Activated T-cell treated with anti-CD3 and anti-CD28 coated beads for 48 hours (primary cell): ENCODE data around the gene KLHL29.

Source experiments
- DNase-seq: peaks from one replicate; pipeline ENCODE4 v3.0.0-alpha.2; 2020; ENCODE audit warnings: low read depth

Gene KLHL29

DNA sequence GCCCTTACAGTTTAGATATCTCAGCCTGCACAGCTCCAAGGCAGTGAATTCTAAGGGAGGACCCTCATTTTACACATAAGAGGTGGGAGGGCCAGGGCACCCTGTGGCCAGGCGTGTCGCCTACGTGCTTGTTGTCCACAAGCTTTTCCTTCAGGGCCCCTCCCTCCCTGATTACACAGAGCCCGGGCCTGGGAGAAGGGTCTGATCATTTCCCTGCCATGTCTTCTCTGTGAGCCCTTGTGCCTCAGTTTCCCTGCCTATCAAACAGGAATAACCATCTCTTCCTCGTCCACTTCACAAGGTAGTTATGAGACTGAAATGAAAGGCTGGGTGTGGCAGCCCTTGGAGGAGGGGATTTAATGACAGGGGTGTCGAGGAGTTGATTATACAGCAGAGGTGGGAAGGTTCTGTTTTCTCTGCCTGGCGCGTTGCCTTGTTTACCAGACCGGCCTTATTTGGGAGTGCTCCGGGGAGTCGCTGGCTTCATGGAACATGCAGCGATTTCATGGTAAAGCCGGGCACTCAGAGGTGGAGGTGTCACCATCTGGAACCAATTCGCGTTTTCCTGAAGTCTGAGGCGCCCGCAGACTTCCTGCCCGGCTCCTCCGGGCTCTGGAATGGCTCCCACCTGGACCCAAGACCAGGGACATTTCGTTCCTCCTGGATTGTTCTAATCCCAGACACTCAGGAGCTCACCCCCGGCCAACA, 208.9 kb downstream of the KLHL29 start:
- no peak for DNase-seq

DNA sequence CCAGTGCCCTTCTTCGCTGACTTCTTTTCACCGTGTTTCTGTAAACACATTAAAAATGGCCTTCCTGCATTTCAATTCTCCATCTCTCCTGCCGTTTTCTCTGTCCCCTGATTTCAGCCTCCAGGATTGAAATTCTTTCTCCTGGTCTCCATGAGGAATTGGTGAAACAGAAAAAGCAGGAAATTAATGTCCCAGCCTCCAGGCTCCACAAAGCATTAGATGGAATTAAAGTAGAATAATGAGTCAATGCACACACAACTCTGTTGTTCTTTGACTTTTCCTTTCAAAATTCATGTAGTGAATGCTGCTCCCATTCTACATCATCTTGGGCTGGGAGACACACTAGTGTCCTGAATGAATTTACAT, 209.5 kb downstream of the KLHL29 start:
- DNase-seq, result no peak

DNA sequence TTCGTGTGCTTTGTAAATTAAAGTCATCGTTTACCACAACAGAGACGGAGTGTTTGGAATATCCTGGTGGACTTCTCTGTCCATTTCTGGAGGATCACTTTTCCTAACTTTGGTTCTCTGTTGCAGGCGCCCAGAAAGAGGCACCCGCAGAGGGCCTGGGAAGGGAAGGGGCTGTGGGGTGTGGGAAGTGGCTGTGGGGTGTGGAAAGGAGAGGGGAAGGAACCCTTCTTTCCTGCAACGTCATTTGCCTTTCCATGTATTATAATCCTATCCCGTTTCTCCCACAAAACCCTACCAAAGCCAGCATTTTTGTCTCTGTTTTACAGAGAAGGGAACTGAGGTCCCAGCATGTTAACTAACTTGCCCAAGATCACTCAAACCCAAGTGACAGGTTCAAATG, 210.0 kb downstream of the KLHL29 start:
- no peak for DNase-seq

DNA sequence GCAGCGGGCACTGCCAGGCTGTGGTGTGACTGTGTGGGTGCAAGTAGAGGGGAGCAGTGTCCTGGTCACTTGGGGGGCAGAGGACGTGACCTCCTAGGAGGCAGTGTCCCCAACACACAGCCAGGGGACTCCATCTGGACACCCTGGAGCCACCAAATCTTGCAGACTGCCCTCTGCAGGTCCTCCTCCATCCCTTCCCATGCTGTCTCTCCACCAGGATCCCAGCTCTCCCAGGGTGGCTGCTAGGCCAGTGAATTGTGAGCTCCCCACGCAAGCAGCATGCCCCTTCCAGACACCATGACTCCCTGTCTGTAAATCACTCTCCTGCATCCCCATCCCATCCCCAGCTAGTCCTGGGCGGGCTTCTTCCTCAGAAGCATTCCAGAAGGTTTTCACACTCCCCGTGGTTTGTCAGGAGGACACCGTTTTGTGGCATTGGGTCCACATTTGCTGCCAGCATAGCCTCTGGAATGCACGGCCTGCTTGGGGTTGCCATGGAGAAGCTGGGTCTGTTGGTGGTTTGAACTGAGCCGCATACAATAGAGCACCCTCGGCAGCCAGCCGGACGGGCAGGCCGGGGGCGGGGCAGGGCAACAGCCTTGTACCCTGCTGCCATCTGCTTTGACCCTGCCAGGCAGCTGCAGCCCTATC, 210.7 kb downstream of the KLHL29 start:
- DNase-seq, result no peak

DNA sequence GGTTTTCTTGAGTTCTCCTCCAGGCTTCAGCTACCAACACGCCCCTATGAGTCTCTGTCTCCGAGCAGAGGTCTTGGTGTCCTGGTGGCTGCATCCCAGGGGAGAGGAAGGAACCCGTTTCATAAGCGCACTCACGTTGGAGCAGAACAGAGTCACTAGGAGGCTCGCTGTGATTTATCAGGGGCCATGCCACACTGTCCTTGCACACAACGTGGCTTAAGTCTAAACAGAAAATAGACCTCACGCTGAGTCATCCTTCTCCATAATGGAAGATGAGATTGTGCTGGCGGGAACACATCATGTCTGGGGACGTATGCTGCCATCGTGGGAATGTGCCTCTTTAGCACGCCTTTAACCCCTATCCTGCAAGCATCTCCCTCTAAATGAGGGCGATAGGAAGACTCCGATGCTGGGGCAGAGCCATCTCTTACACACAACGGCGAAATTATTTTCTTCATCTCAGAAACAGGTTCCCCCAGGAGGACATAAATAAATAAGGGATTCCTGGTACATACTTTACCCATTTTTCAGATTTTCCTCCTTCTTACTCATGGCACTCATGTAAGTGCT, 211.4 kb downstream of the KLHL29 start:
- no peak for DNase-seq

DNA sequence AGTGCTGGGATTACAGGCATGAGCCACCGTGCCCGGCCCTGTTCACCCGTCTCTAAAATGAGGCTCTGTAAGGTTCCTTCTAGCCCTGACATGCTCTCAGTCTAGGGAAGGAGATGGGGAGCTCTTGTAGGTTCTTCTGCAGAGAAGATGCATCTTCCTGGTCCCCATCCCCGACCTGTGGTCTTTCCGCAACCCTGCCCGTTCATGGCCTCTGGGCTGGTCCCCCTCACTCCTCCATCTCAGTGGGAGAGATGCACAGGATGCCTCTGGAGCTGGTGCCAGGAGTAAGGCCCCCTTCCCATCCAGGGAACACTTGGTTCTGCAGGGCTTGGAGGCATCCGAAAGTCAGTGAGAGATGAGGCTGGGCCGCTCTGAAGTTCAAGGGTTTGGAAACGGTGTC, 212.7 kb downstream of the KLHL29 start:
- DNase-seq, result no peak

DNA sequence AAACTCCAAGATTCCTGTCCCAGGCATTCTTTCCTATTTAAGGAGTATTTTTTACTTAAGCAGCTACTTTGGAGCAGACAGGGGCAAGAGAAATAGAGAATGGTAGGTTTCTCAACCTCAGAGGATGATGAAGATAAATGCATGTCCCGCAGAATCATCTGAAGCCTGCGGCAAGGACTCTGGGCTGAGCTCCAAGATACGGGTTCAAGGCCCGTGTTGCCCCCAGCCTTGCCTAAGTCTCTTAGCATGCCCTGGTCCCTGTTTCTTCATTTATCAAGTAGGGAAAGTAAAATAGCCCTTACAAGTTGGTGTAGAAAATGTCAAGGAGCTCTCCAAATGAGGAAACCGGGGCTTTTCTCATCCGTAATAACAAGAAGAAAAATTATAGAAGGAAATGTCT, 214.0 kb downstream of the KLHL29 start:
- DNase-seq, result no peak

DNA sequence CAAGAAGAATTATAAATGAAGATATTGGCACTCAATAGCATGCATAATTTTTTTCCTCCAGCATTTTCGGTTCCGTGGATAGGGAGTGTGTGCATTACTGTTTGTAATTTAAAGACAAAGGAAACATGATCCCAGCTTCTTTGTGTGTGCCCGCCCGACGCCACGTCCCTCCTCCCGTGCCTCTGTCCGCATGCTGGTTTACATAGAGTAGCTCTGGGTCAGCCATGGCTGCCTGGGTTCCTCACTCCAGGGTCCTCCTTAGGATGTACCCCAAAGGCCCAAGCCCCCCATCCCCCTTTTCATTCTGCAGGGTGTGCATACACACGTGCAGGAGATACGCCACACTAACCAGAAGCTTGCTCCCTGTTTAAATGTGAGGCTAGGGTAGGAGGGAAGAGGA, 214.7 kb downstream of the KLHL29 start:
- DNase-seq, result no peak

DNA sequence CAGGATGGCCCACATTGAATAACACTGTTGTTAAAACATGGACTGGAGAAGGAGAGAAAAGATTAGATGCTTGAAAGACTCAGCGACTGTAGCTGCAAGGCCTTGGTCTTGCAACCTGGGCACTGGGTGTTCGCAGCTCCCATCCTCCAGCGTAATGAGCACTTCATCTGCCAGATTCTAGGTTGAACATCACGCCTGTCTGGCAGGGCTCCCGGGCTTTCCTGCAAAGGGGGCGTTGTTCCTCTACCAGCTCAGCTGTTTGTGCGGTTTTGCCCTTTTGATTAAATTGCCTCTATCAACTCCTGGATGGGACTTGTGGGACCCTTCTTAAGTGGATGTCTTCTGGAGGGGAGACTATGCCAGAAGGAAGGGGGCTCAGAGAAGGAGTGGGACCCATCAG, 215.4 kb downstream of the KLHL29 start:
- no peak for DNase-seq

DNA sequence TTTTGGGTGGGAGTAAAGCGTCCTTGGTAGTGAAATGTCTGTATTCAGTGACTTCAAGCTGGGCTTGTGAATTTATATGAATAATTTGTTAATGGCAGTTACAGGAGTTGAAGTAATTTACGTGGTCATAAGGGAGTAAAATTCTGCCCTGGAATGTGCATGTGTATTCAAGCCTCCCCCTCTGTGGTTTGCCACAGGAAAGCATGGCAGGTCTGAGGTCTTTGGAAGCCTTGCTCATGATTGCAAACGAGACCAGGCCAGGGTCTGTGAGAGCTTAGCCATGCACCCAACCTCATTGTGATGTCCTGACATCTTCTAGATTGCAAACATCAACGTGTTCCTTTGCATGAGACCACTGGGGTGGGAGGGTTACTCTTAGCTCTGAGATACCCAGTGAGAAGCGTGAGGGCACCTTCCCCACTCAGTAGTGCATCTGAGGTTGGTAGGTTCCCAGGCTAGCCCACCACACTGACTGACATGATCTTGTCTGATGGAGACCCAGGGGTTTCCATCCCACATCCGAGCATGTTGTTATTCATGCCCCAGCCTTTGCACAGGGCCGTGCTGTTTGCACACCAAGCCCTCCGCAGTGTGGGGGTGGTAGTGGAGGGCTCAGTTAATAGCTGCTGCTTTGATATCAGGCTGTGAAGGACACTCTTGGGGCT, 216.5 kb downstream of the KLHL29 start:
- no peak for DNase-seq

DNA sequence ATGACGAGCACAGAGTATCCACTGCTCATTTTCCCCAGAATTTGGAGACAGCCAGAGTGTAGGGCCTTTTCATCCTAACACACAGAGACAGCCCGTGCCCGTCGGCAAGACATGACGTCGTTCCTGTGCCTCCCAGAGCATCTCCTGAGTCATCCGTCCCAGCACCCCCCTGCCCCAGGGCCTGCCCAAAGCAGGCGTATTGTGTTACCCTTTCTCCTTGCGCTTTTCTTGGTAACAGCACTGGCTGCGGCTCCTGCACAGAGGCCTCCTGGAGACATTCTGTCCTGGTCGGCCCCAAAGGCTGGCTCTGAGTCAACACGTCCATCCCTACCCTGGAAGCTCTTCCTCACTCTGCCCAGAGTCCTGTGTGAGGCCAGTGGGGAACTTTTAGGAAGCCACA, 217.1 kb downstream of the KLHL29 start:
- DNase-seq, result no peak

DNA sequence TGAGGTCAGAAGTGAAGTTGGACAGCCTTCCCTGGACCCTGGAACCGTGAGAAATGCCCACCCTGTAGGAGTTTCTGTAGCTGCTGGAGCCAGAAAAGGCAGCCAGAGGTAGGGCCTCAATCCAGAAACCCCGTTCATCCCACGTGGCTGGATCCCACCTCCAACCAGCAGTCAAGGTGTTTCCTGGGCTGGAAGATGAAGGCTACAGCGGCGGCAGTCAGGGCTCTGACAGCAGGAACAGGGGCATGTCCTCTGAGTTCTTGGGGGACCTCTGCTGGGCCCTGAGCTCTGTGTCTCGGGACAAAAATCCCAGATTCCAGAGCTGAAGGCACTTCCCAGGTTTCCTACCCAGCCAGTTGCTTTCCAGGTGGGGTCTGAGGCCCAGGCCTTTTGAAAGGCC, 218.2 kb downstream of the KLHL29 start:
- DNase-seq, result no peak

DNA sequence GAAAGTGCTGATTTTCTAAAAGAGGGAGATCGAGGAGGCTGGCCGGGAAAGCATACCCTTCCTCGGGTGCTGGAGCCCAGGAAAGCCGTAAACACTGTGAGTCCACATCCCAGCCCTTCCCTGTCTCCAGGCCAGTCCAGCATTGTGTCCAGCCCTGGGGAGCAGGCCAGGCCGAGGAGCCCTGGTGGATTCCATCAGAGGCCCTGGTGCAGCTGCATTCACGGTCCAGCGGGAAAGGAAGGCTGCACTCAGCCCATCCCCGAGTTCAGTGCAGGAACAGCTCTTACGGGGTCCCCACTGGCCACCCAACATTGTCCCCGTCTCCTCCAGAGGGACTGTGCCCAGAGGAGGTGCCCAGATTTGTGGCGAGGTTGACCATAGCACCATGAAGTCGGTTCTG, 218.6 kb downstream of the KLHL29 start:
- DNase-seq, result no peak

DNA sequence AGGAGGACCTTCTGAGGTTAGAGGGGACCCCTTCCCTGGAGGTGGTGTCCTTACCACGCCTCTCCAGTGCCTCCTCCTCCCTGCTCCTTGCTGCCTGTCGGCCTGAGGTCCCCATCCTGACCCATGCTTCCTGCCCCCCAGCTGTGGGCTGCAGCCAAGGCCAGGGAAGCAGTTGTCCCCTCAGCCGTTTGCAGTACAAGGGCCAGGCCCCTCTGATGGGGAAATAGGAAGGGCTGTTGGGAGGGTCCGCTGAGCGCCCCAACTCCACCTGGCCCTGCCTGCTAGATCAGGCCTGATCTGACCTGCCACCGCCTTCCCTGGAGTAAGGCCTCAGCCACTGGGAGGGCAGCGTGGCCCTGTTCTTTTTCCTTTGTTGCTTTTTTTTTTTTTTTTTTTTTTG, 219.8 kb downstream of the KLHL29 start:
- DNase-seq, result no peak

DNA sequence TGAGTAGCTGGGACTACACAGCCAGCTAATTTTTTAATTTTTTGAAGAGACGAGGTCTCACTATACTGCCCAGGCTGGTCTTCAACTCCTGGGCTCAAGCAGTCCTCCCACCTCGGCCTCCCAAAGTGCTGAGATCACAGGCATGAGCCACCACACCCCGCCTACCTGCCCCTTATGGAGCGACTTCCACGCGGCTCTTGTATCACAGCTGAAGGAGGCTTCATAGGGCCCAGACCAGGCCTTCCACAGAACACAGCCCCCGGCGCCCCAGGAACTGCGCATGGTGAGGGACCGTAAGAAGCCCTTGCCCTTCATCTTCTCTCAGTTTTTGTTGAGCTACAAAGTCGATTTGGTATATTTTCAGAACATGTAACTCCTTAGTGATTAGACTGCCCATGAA, 220.3 kb downstream of the KLHL29 start:
- no peak for DNase-seq

DNA sequence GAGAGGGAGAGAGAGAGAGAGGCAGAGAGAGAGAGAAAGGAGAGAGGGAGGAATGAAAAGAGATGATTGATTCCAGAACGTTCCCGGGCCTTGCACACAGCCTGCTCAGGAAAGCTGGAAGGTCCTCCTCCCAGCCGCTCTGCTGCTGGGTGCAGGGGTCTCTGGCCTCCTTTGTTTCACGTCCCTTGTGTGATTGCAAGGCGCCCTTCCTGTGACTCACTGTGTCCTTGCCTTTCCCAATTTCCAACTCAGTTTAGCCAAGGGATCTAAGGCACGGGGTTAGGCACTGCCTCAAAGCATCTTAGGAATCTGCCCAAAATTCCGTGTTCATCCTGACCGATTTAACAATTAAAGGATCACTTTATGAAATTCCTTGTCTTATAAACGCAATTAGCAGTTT, 221.2 kb downstream of the KLHL29 start:
- no peak for DNase-seq

DNA sequence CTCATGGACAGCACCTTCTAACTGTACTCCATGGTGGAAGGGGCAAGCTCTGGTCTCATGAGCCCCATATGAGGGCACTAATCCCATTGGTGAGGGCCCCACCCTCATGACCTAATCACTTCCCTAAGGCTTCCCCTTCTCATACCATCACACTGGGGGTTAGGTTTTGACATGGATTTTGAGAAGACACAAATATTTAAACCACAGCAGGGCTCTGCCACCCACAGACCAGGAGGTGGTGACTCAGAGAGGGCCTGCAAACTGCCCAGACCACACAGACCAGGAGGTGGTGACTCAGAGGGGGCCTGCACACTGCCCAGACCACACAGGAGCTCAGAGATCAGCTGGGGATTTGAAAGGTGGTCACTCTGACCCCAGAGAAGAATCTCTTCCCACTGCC, 222.0 kb downstream of the KLHL29 start:
- DNase-seq, result no peak

DNA sequence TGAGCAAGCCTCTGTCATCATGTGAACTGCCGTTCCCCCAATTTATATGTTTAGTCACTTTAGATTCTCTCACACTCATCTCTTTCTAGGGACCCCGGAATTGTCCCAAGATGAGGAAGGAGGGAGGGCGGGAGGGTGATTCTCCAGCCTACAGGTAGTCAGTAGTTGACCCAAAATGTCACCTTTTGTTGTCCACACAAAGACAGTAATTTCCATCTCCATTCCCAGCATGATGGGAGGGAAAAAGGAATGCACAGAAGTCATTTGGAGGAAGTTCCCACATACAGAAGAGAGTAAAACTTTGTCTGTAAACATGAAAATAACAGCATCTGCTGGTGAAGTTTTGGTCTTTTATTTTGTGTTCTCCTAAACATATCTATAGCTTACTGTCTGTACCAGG, 222.9 kb downstream of the KLHL29 start:
- DNase-seq, result no peak

DNA sequence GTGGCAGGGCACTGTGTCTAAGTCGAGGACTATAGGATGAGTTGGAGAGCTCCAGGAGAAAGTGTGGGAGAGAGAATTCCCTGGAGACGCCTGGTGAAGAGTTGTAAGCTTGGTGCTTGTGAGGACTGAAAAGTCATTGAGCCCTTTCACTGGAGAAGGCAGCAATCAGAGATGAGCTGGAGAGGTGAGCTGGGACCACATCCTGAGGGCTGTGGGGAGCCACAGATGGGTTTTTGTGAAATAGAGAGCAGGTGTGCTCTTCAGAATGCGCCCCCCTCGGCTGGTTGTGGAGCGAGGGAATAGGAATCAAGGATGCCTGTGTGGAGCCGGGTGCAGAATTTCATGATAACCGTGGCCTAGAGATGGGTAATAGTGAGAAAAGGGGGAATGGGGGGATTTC, 224.3 kb downstream of the KLHL29 start:
- no peak for DNase-seq

DNA sequence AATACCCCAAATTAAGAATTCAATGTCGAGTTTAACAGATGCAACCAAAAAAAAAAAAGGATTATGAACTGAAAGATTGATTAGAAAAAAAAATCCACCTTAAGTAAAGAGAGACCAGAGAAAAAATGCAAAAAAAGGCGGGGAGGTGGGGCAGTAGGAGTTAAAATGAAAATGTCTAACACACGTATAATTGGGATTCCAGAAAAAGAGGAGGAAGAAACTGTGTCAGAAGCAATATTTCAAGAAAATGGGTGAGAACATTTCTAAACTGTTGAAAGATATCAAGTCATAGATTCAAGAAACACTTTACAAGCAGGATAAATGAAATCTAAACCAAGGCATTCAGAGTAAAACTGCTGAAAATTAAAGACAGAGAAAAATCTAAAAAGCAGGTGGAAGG, 226.9 kb downstream of the KLHL29 start:
- DNase-seq, result no peak

DNA sequence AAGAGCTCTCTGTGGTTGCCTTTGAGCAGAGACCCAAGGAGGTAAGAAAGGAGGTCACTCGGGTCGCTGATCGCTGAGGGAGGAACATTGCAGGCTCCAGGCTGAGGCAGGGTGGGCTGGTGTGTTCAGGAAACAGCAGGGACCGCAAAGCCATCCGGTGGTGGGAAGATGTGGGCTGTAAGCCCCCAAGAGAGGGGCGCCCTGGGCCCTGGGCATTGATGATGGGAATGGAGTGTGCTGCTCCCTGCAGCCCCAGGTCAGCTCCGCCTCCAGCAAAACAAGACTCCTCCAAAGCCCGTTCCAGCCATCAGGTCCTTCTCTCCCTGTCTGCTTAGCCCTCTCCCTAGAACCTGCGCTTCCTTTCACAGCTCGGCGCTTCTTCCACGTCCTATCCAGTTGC, 229.7 kb downstream of the KLHL29 start:
- DNase-seq, result no peak

DNA sequence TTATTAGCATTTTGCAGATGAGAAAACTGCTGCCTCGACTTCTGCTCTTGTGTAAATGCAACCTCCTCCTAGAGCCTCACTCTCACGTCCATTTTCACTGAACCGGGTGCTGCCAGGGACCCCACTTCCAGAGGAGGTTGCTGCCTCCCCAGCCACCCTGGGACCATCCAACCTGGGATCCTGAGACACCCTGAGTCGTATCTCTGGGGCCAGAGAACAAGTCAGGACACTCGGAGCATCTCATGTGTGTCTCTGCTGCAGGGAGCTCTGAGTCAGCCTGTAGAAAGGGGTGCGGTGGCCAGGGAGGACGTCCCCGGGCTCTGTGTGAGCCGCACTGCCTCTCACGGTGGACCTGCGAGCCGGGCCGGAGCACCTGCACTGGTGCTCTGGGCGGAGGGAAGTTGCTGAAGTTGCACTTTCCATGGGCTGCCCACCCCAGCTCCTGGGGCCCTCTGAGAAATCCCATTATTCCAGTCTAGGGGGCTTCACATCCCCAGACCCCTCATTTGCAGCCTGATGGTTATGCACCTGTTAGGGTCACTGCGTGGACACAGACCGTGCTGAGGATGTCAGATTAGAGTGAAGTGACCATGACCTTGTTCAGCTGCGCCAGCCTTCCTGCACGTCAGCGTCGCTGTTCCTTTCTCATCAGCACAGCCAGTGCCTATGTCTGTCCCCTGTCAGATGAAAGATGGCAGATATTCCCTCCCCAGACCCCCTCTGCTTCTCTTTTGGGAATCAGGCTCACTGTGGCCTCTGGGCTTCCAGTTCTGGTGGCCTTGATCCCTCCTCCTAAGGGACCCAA, 230.4 kb downstream of the KLHL29 start:
- no peak for DNase-seq

DNA sequence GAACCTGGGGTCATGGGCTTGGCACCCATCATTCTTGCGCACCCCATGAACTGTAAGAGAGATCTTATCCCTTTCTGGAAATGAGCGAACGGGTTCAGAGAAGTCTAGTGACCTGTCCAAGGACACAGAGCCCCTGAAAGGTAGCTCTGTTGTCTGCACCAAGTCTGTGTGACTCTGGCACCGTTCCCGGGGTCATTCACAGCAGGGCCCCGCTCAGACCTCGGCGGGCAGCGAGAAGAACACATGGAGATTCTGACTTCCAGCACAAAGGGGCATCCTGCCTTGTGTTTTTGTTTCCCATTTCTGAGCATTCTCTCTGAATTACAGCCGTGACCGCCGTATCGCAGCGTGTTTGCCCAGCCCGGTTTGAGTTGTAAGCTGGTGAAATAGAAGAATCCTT, 231.7 kb downstream of the KLHL29 start:
- DNase-seq, result no peak
